Calu3 (cell line): ENCODE results near the gene PGM5. TPM values are rescaled to one million over a fixed set of nuclear protein-coding genes. Genes with fewer than 3 reads are reported as not detected.
"Not testable (repeated sequence)": the region's sequence is repeated elsewhere in the genome, so short reads cannot be mapped to it uniquely, and the experiment has no call there.

Experiments
- BruUV-seq: library from RNA; stranded (reverse); fragments of 400-500 nt; replicated peaks from 2 replicates; lab custom pipeline; 2021; lab: Mats Ljungman, UMichigan
- CTCF ChIA-PET: fragments of 300-600 bp; sonication (Branson Sonifier 250); formaldehyde crosslinking; loops from one replicate; lab custom pipeline; 2022; ENCODE audit warnings: antibody characterized with exemption; lab: Charles Lee
- DNase-seq: peaks from one replicate; pipeline ENCODE4 v3.0.0; 2022
- H3K27ac Mint-ChIP-seq: one replicate; pipeline ENCODE4 v1.8.0; 2022; ENCODE audit warnings: mixed read lengths; ENCODE audit not compliant: unreplicated experiment
- H3K27me3 Mint-ChIP-seq: one replicate; pipeline ENCODE4 v1.8.0; 2022; ENCODE audit warnings: mixed read lengths; ENCODE audit not compliant: unreplicated experiment
- H3K36me3 Mint-ChIP-seq: one replicate; pipeline ENCODE4 v1.8.0; 2022; ENCODE audit warnings: mild to moderate bottlenecking, moderate library complexity, mixed read lengths; ENCODE audit not compliant: insufficient read depth, unreplicated experiment
- H3K4me1 Mint-ChIP-seq: one replicate; pipeline ENCODE4 v1.8.0; 2022; ENCODE audit warnings: mild to moderate bottlenecking, low read depth, mixed read lengths; ENCODE audit not compliant: unreplicated experiment
- H3K4me3 Mint-ChIP-seq: one replicate; pipeline ENCODE4 v1.8.0; 2022; ENCODE audit warnings: mild to moderate bottlenecking, low read depth, moderate library complexity, mixed read lengths; ENCODE audit not compliant: unreplicated experiment
- H3K9me3 Mint-ChIP-seq: one replicate; pipeline ENCODE4 v1.8.0; 2022; ENCODE audit warnings: low read depth, mixed read lengths; ENCODE audit not compliant: unreplicated experiment
- intact Hi-C: fragments of 100-400 bp; cut with micrococcal nuclease; formaldehyde crosslinking; loops from one replicate; pipeline ENCODE4 v1.10.0; 2022; ENCODE audit not compliant: unreplicated experiment
- total RNA-seq: library from RNA; stranded (reverse); gene quantifications from 2 replicates; pipeline ENCODE4 v1.2.3, GENCODE V29; 2022

PGM5 gene
- total RNA-seq, 1 experiment from 2014 or later: 0.87 TPM

- BruUV-seq, H3K9me3 Mint-ChIP-seq, CTCF ChIA-PET, intact Hi-C loops, H3K27ac Mint-ChIP-seq, DNase-seq, H3K4me1 Mint-ChIP-seq: not testable (repeated sequence)
- H3K4me3 Mint-ChIP-seq: peak overlapping the region; percentile 63
- H3K36me3 Mint-ChIP-seq: peaks cover 10% of the 10 kb centered on the region
- peaks cover 29% of the 10 kb centered on the region for H3K27me3 Mint-ChIP-seq
These were observed 806 bp downstream of the PGM5 start for GRCh38 chr9:68357119-68357714.

DNA sequence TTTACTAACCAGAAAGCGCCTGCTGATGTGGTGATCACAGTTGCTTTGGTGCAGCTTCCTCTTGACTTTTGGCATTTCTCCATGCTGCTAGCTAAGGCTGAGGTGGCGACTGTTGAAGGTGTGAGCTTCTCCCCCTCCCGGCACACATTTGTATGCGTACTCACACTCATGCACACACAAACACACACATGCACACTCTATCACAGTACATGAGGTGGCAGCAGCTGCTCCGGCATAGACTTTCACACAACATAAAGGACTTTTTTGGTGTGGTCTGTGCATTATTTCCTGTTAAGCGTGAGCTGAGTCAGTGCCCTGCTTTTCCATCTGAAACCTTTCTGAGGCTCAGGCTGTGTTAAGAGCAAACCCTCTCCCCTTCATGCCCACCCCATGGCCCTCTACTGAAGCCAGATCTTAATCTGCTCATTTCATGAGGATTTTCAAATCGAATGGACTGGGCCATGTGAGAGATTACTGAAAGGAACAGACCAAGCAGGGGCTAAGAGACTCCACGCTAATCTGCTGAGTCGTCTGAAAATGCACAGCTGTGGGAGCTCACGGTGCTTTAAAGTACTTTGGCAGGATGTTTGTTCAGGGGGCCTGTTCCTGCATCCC lies 10.6 kb downstream of the PGM5 start:
- H3K36me3 Mint-ChIP-seq, CTCF ChIA-PET, H3K9me3 Mint-ChIP-seq, intact Hi-C loops, H3K4me1 Mint-ChIP-seq, H3K4me3 Mint-ChIP-seq, BruUV-seq, DNase-seq, H3K27ac Mint-ChIP-seq: not testable (repeated sequence)
- peaks cover 11% of the 10 kb centered on the region for H3K27me3 Mint-ChIP-seq

DNA sequence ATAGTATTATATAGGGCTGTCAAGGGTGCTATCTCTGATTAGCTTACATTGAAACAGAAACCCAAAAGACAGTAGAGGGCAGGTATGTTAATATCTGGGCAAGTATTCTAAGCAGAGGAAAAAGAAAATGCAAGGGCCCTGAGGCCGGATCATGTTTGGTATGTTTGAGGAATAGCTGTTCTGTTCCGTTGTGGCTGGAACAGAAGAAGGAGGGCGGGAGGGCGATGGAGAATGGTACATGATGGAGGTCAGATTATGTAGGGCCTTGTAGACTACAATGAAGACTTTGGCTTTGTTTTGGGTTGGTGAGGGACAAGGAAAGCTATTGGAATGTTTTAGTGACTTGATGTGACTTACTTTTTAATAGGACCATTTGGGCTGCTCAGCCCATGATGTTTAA lies 19.4 kb downstream of the PGM5 start:
- H3K9me3 Mint-ChIP-seq, H3K27ac Mint-ChIP-seq, DNase-seq, H3K36me3 Mint-ChIP-seq, BruUV-seq, intact Hi-C loops, H3K4me1 Mint-ChIP-seq, H3K4me3 Mint-ChIP-seq, CTCF ChIA-PET: not testable (repeated sequence)
- peaks cover 36% of the 10 kb centered on the region for H3K27me3 Mint-ChIP-seq

- intact Hi-C loops, H3K27ac Mint-ChIP-seq, BruUV-seq: not testable (repeated sequence)
These were observed 21.3 kb downstream of the PGM5 start for GRCh38 chr9:68377723-68378122.

DNA sequence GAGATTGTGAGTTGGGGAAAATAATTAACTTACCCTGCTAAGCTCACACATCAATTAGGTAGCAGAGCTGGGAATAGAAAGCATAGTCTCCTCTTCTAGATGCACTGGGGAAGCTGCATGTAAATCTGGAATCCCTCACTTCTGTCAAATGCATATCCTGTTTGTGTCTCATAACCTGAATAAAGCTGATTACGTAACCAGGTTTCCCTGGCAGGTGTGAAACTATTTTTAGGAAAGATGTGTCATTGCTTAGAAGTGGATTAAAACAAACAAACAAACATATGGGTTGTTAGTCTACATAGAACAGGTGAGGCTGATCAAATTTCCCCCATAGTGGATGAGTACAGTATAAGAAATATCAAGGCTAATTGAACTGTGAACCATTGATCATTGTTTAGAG lies 27.5 kb downstream of the PGM5 start:
- H3K4me3 Mint-ChIP-seq, DNase-seq, H3K27me3 Mint-ChIP-seq, H3K36me3 Mint-ChIP-seq, H3K9me3 Mint-ChIP-seq, intact Hi-C loops, CTCF ChIA-PET, H3K4me1 Mint-ChIP-seq, H3K27ac Mint-ChIP-seq, BruUV-seq: not testable (repeated sequence)

More at GRCh38 chr9:68377723-68378122, 21.3 kb downstream of the PGM5 start:
- DNase-seq, H3K36me3 Mint-ChIP-seq, H3K9me3 Mint-ChIP-seq, H3K4me3 Mint-ChIP-seq, CTCF ChIA-PET, H3K4me1 Mint-ChIP-seq: not testable (repeated sequence)
- peaks cover 18% of the 10 kb centered on the region for H3K27me3 Mint-ChIP-seq

DNA sequence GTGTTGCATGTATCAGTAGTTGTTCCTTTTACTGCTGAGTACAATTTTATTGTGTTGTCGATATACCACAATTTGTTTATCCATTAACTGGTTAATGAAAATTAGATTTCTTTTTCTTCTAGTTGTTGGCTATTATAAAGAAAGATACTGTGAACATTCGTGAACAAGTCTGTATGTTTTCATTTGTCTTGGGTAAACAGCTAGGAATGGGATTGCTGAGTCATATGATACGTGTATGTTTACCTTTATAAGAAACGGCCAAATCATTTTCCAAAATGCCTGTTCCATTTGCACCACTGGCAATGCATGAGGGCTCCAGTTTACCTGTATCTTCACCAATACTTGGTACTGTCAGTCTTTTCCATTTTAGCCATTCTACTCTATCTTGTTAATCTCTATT lies 33.1 kb downstream of the PGM5 start:
- DNase-seq, H3K9me3 Mint-ChIP-seq, CTCF ChIA-PET, H3K36me3 Mint-ChIP-seq, H3K4me3 Mint-ChIP-seq, BruUV-seq, intact Hi-C loops, H3K4me1 Mint-ChIP-seq, H3K27ac Mint-ChIP-seq: not testable (repeated sequence)
- H3K27me3 Mint-ChIP-seq: peaks cover 12% of the 10 kb centered on the region

- intact Hi-C loops, BruUV-seq, DNase-seq, H3K4me1 Mint-ChIP-seq, CTCF ChIA-PET, H3K36me3 Mint-ChIP-seq, H3K27ac Mint-ChIP-seq, H3K4me3 Mint-ChIP-seq, H3K9me3 Mint-ChIP-seq: not testable (repeated sequence)
- H3K27me3 Mint-ChIP-seq: peaks cover 12% of the 10 kb centered on the region
These were observed 34.3 kb downstream of the PGM5 start for GRCh38 chr9:68390737-68391136.

- BruUV-seq, H3K27ac Mint-ChIP-seq, CTCF ChIA-PET, H3K36me3 Mint-ChIP-seq, H3K4me3 Mint-ChIP-seq, intact Hi-C loops, DNase-seq, H3K9me3 Mint-ChIP-seq, H3K4me1 Mint-ChIP-seq: not testable (repeated sequence)
- peaks cover 16% of the 10 kb centered on the region for H3K27me3 Mint-ChIP-seq
These were observed 40.1 kb downstream of the PGM5 start for GRCh38 chr9:68396411-68397094.

DNA sequence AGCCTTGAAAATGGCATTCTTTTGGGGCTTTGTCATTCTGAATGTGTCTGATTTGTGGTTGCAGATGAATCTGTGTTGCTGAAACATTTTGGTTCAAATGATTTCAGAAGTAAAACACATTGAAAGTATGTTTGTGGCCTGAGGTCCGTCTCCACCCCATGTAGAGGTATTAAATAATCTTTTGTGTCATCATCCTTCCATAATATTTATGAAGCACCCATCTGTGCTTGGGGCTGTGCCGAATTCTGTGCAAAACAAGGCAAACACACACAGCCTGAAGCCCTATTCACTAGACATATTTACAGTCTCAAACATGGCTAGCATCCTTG lies 40.6 kb downstream of the PGM5 start:
- H3K4me1 Mint-ChIP-seq, CTCF ChIA-PET, DNase-seq, H3K9me3 Mint-ChIP-seq, intact Hi-C loops, H3K36me3 Mint-ChIP-seq, H3K27ac Mint-ChIP-seq, H3K4me3 Mint-ChIP-seq, BruUV-seq: not testable (repeated sequence)
- peaks cover 16% of the 10 kb centered on the region for H3K27me3 Mint-ChIP-seq

- BruUV-seq, DNase-seq: not testable (repeated sequence)
These were observed 41.4 kb downstream of the PGM5 start for GRCh38 chr9:68397796-68398195.

More at GRCh38 chr9:68397796-68398195, 41.4 kb downstream of the PGM5 start:
- CTCF ChIA-PET, H3K9me3 Mint-ChIP-seq, H3K4me3 Mint-ChIP-seq, H3K27ac Mint-ChIP-seq, intact Hi-C loops, H3K36me3 Mint-ChIP-seq, H3K4me1 Mint-ChIP-seq: not testable (repeated sequence)
- H3K27me3 Mint-ChIP-seq: peaks cover 16% of the 10 kb centered on the region
